AG08396 (cell line): ENCODE results near the gene HAUS8.
"Not testable (repeated sequence)": the region's sequence is repeated elsewhere in the genome, so short reads cannot be mapped to it uniquely, and the experiment has no call there.

Experiments used
- DNase-seq: peaks from one replicate; pipeline ENCODE4 v3.0.0; 2012; ENCODE audit warnings: low spot score, mixed read lengths

HAUS8 gene

DNA sequence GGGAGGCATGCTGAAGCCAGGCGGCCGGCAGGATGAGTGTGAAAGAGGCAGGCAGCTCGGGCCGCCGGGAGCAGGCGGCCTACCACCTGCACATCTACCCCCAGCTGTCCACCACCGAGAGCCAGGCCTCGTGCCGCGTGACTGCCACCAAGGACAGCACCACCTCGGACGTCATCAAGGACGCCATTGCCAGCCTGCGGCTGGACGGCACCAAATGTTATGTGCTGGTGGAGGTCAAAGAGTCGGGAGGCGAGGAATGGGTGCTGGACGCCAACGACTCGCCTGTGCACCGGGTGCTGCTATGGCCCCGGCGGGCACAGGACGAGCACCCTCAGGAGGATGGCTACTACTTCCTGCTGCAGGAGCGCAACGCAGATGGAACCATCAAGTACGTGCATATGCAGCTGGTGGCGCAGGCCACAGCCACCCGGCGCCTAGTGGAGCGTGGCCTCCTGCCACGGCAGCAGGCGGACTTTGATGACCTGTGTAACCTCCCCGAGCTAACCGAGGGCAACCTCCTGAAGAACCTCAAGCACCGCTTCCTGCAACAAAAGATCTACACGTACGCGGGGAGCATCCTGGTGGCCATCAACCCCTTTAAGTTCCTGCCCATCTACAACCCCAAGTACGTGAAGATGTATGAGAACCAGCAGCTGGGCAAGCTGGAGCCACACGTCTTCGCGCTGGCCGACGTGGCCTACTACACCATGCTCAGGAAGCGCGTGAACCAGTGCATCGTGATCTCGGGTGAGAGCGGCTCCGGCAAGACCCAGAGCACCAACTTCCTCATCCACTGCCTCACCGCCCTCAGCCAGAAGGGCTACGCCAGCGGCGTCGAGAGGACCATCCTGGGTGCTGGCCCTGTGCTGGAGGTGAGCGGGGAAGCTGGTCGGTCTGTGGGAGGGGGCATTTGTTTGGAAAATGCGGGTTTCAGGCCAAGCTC is 26.7 kb upstream of the HAUS8 start:
- DNase-seq: no peak

DNA sequence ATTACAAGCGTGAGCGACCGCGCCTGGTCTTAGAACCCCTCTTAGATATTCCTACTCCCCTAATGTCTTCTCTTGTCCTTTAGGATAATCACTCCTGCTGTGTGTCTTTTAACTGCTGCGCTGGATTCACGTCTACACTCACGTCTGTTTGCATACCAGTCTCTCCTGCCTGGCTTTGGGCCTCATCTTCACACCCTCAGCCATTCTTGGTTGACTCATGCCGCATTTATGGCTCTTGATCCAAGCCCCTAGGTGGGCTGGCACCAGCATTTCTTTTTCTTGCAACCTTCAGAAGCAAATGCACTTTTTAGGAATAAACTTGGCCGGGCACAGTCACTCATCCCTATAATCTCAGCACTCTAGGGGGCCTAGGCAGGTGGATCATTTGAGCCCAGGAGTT is 23.1 kb upstream of the HAUS8 start:
- DNase-seq: no peak

DNA sequence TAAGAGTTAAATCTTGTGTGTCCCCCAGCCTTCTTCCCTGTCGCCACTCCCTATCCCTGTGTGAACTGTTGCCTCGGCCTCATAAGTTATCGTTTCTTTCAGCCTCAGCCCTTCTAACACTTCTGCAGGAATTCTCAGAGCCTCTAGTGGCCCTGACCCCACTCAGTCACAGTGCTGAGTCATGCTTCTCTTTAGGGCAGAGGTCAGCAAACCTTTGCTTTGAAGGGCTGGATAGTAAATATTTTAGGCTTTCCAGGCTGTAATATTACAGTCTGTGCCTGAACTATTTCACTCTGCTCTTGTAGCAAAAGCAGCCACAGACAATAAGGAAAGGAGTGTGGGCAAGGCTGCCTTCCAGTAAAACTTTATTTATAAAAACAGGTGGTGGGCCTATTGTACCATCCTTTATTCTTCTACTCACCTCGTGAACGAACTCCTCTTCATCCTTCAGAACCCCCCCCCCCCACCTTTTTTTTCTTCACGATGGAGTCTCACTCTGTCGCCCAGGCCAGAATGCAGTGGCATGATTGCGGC is 22.4 kb upstream of the HAUS8 start:
- peak; percentile 53 for DNase-seq

DNA sequence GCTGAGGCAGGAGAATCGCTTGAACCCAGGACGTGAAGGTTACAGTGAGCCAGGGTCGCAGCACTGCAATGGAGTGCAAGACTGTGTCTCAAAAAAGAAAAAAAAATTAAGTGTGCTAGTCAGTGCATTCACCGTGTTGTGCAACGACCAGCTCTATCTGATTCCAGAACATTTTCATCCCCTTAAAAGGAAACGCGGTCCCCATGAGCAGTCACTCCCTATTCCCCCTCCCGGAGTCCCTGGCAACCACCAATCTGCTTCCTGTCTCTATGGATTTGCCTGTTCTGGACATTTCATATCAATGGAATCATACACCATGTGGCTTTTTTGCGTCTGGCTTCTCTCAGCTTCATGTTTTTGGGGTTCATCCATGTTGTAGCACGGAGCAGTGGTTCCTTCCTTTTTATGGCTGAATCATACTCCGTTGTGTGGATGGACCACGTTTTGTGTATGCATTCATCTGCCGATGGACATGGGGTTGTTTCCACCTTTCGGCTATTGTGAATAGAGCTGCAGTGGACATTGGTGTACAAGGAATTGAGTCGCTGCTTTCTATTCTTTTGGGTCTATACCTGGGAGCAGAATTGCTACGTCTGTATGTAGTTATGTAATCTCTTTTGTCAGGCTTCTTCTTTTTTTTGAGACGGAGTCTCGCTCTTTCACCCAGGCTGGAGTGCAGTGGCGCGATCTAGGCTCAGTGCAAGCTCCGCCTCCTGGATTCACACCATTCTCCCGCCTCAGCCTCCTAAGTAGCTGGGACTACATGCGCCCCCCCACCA is 20.1 kb upstream of the HAUS8 start:
- DNase-seq: no peak

DNA sequence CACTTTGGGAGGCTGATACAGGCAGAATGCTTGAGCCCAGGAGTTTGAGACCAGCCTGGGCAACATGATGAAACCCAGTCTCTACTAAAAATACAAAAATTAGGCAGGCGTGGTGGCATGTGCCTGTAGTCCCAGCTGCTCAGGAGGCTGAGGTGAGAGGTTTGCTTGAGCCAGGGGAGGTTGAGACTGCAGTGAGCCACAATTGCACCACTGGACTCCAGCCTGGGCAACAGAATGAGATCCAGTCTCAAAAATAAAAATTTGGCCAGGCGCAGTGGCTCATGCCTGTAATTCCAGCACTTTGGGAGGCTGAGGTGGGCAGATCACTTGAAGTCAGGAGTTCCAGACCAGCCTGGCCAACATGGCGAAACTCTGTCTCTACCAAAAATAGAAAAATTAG is 19.4 kb upstream of the HAUS8 start:
- not testable (repeated sequence) for DNase-seq

DNA sequence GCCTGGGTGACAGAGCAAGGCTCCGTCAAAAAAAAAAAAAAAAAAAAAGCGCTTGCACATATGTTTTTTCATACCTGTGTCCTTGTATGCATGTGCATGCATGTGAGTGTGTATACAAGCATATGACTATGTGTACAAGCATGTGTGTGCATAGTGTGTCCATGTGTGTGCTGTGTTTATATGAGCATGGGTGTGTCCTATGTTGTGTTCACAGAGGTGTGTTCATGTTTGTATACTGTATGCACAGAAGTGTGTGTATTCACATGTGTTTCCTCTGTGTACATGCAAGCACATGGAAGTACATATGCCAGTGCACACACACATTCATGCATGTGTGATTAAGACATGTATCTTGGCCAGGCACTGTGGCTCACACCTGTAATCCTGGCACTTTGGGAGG is 17.4 kb upstream of the HAUS8 start:
- DNase-seq: no peak

DNA sequence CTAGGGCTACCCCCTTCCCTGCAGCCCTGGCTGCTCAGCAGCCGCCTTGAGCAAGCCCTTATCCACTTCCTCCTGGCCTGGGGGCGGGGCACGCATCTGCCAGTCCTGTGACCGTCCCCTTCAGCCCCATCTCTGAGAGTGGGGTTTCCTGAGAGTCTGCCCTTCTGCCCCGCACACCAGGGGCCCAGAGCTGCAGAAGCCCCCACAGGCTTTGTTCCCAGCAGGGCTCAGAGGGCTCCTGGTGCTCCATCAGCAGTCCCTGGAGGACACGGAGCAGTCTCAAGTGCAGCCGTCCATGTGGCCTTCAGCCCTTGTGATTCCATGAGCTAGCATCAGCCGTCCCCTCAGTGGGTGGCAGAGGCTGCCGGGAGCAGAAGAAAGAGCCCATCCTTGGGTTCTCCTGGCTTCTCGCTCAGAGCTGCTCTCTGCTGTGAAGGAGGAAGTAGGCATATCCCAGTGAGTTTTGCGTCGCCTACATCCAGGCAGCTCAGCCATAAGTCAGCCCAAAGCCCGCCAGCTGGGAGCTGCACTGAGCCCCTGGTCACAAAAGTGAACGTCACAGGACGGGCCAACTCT is 16.6 kb upstream of the HAUS8 start:
- DNase-seq: no peak

DNA sequence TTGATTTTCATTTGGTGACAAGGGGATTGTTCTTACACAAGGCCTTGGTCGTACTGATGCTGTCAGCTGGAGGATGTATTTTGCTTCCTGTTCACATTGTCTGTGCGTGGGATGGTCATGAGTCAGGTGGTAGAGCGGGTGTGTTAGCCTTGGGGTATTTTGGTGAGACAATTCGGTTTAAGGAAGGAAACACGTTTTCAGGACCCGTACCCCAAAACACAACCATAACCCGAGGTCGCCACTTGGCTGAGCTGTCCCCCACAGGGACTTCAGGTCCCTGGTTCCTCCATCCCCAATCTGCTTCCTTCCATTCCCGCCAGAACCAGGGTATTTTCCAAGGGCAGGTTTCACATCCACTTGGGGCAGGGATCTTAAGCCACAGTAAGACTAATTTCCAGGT is 15.3 kb upstream of the HAUS8 start:
- no peak for DNase-seq

DNA sequence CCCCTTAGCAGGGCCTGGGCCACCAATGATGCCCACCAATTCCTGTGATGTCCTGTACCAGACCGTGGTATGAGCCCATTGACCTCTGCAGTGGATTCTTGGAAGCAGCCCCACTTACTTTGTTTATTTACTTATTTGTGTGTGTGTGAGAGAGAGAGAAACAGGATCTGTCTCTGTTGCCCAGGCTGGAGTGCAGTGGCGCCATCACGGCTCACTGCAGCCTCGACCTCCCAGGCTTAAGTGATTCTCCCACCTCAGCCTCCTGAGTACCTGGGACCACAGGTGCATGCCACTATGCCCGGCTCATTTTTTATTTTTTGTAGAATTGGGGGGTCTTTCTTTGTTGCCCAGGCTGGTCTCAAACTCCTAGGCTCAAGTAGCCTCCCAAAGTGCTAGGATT is 13.3 kb upstream of the HAUS8 start:
- no peak for DNase-seq

DNA sequence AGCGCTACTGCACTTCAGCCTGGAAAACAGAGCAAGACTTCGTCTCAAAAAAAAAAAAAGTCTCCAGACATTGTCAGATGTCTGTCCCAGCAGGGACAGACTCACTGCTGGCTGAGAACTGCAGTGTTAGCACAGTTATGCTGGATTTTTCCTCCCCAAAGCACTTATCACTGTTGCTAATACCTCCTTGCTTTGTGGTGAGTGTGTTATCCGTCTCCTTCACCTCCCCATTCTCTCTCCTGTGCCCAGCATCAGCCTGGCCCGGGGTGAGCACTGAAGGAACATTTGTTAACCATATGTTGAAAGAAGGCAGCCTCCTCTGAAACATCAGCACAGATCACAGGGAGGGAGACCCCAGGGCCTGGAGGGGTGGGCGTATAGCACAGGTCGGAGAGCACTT is 11.6 kb upstream of the HAUS8 start:
- no peak for DNase-seq

DNA sequence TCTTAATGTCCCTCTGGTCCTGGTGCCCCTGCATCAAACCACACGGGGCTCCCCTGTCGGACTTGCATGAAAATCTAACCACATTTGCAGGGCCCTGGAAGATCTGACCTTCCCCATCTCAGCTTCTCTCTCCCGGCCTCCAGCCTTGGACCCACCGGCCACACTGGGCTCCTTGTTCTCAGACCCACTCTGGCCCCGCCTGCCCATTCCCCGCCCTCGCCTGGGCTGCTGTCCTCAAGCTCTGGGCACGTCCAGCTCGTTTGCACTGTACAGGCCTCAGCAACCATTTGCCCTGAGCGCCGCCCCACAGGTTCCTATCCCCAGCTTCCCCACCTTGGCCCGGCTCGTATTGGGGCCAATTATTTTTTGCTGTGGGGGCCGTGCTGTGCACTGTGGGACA is 10.9 kb upstream of the HAUS8 start:
- no peak for DNase-seq

DNA sequence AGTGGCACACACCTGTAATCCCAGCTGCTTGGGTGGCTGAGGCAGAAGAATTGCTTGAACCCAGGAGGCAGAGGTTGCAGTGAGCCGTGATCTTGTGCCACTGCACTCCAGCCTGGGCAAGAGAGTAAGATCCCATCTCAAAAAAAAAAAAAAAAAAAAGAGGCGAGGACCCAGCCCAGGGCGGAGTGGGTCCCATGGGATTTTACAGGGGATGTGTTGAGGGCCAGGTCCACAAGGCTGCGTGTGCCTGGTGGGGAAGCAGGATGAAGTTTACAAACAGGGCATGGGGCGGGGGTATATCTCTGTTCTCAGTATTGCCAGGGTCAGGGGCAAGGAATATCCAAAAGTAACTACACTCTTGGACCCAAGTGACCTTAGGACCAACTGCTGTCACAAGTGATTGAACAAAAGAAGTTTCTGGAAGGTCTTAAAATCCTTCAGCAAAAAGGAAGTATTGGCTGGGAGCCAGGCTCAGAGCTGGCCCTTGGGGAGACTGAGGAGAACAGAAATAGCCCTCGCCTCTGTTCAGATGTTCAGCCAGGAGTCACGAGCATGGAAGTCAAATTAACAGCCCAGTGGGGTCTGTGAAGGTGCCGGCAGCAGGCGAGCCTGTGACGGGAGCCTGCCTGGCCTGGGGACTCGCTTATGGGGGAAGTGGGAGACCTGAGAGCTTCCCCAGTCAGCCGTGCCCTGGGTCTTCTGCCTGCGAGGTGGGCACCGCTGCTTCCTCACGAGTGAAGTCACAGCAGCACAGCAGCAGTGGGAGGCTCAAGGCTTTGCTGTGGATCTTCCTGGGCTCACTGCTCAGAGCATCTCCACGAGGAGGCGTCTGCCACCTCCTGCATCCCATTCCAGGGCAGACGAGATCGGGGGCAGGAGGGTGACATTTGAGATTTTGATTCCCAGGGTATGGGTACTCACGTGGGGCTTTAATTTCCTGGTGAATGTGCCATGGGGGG is 6.7 kb upstream of the HAUS8 start:
- DNase-seq: no peak

DNA sequence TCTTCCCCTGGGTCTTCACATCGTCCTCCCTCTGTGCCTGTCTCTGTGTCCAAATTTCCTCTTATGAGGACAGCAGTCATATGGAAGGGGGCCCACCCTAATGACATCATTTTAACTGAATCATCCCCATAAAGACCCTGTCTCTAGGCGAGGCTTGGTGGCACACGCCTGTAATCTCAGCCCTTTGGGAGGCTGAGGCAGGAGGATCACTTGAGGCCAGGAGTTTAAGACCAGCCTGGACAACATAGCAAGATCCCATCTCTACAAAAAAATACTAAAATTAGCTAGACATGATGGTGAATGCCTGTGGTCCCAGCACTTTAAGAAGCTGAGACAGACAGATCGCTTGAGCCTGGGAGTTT is 5.2 kb upstream of the HAUS8 start:
- no peak for DNase-seq

DNA sequence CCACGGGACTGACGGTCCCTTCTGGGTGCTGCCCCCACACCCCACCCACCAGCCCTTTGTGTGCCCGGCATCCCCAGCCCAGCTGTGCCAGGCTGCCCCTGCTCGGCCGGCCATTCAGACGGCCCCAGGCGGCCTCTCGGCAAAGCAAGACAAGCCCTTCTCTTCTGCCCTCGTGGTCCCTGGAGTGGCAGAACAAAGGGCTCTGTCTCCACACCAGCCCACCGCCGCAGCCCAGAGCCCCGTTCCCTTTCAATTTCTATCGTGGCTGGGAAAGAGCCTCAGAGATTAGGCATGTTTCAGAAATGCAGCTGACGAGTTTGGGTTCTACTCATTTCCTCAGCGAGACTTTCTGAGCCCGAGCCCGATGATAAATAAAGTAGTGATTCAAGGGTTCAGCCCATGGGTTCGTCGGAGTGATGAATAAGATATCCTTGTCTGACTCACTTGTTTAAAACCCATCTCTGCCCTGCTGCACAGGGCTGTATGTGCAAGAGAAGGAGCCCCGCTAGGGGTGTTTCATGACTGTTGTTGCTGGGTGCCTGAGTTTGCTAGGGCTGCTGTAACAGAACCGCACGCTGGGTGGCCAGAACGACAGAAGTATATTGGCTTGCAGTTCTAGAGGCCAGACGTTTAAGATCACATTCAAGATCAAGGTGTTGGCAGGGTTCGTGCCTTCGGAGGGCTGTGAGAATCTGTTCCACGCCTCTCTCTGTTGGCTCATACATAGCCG is 4.6 kb upstream of the HAUS8 start:
- DNase-seq: peak; percentile 91

DNA sequence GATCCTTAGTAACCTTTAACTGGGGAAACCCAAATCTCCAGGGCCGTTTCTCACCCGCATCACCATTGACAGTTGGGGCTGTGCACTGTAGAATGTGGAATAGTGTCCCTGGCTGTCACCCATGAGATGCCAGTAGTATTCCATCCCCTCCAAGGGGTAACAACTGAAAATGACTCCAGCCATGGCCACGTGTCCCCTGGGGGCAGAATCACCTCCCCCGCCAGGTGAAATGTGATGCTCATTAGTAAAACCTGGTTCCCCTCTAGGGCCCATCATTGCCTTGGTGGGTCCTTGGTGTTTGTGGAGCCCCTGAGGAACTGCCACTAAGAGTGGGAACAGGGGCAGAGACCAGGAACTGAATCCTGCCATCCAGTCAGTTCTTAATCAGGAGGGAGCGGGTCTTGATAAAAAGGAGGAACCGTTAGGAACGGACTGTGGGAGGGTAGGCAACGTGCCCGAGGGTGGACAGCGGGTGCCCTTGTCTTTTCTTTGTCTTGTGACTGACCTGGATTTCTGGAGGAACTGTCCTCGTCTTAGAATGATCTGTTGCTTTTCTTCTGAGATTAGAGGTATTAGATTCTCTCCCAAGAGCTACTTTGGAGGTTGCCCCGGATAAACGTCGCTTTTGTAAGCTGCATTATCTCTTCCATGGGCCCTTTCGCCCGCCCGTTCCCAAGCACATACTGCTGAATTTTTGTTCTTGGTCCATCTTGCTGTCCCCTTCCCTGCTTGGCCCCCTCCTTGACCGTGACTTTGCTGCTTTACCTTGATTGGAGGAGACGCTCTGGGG is 3.9 kb upstream of the HAUS8 start:
- no peak for DNase-seq

DNA sequence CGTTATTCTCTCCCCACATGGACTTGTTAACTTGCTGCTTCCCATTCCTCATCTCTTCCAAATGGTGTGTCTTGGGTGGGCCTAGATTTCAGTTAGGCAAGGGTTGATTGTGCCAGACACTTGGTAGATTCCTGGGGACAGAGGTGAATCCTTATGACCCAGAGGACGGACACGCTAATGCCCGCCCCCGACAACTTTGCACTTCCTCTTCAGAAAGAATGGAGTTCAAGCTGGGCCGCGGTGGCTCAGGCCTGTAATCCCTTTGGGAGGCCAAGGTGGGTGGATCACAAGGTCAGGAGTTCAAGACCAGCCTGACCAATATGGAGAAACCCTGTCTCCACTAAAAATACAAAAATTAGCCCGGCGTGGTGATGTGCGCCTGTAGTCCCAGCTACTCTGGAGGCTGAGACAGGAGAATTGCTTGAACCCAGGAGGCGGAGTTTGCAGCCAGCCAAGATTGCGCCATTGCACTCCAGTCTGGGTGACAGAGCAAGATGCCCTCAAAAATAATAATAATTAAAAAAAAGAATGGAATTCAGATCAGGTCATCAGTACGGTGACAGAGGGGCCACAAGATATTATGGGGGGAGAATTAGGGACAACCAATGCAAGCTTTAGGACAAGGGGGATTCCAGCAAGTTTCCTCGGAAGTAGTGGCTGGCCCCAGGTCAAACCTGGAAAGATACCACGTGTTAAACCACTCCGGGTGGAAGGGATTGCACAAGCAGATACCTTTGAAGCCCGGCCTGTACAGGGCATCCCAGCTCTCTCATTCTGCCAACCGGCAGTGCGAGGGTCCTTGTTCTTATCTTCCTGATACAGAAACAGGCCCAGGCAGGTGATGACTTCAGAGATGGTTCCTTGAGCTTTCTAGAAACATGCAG is 3.0 kb upstream of the HAUS8 start:
- DNase-seq: no peak

DNA sequence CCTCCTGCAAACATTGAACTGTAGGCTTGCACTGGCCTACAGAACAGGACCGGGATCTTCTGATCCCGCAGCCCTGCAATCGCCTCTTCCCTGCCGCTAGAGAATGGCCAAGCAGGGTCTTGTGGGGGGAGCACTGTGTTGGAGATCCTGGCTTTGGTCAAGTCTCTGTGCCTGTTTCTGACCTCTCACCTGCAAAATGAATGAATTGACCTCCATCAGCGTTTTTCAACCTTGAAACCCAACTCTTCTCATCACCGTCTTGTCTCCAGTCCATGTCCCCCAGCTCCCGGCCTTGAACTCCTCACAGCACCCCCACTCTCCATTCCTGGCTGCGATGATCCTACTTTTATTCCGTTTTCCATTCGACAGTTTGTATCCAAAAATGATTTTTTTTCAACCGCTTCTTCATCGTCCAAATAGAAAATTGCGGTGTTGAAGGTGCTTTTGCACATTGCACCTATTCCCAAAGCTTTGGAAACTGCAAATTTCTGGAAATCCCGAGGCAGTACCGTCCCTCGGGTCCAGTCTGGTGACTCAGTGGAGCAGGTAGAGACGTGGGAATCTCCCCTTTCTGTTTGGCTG is 2.3 kb upstream of the HAUS8 start:
- DNase-seq: no peak

DNA sequence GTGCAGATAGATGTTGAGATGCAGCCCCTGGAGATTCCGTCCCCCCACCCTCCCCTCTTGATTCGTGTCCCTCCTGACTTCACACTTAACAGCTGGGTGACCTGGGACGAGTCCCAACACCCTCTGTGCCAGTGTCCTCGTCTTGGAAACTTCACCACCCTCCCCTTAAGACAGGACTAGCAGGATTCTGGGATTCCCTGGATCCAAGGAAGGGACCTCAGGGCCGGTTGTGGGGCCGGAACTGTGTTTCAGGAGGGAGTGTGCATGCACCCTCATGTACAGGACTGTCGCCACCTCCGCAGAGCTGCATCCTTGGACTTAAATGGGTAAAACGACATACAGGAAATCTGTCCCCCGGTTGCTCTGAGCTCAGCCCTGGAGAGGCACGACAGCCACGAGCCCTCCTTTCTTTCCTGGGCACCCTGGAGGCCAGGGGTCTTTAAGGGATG is 1.3 kb upstream of the HAUS8 start:
- DNase-seq: no peak
